Measurements from ENCODE around the gene ABCB8. TPM values are rescaled to one million over a fixed set of nuclear protein-coding genes. Genes with fewer than 3 reads are reported as not detected.

Gene ABCB8
- total and polyA plus RNA-seq, 9 of the 15 experiments (the other 6 are each of a cell fraction or from before 2014, with no cell fraction given): 7.6 to 106 (median 36.3) TPM

DNA sequence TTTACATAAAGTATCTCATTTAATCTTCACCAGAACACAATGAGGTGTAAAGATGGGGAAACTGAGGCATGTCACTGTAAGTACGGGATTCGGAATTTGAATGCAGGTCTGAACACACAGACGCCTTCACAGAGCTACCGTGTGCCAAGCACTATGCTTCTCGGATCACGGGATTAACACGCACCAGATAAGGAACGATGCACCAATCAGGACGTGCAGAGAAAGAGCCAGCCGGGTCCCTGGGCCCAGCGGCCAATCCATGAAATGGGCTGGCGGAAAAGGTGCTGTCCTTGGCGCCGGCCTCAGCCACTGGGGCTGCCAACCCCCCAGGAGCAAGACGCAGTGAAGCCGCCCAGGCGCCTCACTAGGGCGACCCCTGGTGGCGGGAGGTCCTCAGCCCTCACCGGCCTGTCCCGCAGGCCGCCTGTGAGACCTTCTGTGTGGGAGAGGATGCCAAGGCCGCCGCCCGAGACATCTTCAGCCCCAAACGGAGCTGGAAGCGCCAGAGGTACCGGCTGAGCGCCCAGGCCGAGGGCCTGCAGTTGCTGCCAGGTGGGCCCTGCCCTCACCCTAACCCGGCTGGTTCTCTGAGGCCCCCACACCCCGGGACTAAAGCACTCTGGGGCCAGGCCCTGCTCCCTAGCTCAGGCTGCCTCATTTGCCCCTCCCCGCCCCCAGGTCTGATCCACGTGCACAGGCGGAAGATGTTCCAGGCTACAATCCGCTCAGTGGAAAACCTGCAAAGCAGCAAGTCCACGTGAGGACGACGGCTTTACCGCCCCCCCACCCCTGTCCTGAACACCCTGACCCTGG lies 19.5 kb upstream of the ABCB8 start (continued):
- TF ChIP-seq PHF8 (IDR thresholded peaks at IDR 0.05; ENCODE audit: borderline replicate concordance, low read length) (peak; percentile 75), KDM5B (IDR thresholded peaks at IDR 0.05; ENCODE audit: insufficient replicate concordance, low read depth, low read length) (peak; percentile 63), CREB3 (tag; conservative IDR thresholded peaks at IDR 0.05; ENCODE audit: low read depth) (peak; percentile 71), NCOA4 (IDR thresholded peaks at IDR 0.05; ENCODE audit: partially characterized antibody) (no peak), POLR2A (conservative IDR thresholded peaks at IDR 0.05) (peak; percentile 83), CREB1 (IDR thresholded peaks at IDR 0.05) (peak; percentile 67), CREB1 (CRISPR knock-in tag; IDR thresholded peaks at IDR 0.05) (peak; percentile 82), SMARCB1 (IDR thresholded peaks at IDR 0.05; ENCODE audit: insufficient read length, low read depth) (peak; percentile 95), MCM7 (IDR thresholded peaks at IDR 0.05) (no peak), MBD2 (IDR thresholded peaks at IDR 0.05; ENCODE audit: borderline replicate concordance, low read depth) (peak; percentile 70; the same call in 1 of the 2 replicates), CCNT2 (IDR thresholded peaks at IDR 0.05; ENCODE audit: borderline replicate concordance, extremely low read depth, insufficient read length, low read depth, low read length) (peak; percentile 93), ZNF282 (CRISPR knock-in tag; IDR thresholded peaks at IDR 0.05) (no peak), LEF1 (IDR thresholded peaks at IDR 0.05) (peak; percentile 64; the same call in 1 of the 2 replicates), ZNF75A (CRISPR knock-in tag; IDR thresholded peaks at IDR 0.05) (peak; percentile 6; the same call in 1 of the 2 replicates), POU5F1 (IDR thresholded peaks at IDR 0.05; ENCODE audit: borderline replicate concordance, low read depth, low read length, partially characterized antibody) (peak; percentile 38), MEF2D (tag; conservative IDR thresholded peaks at IDR 0.05; ENCODE audit: low read depth) (peak; percentile 76), STAT5B (CRISPR knock-in tag; IDR thresholded peaks at IDR 0.05) (no peak)
- TF ChIP-seq, protein P1, sequence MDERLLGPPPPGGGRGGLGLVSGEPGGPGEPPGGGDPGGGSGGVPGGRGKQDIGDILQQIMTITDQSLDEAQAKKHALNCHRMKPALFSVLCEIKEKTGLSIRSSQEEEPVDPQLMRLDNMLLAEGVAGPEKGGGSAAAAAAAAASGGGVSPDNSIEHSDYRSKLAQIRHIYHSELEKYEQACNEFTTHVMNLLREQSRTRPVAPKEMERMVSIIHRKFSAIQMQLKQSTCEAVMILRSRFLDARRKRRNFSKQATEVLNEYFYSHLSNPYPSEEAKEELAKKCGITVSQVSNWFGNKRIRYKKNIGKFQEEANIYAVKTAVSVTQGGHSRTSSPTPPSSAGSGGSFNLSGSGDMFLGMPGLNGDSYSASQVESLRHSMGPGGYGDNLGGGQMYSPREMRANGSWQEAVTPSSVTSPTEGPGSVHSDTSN (CRISPR knock-in tag; IDR thresholded peaks at IDR 0.05; ENCODE audit: low read depth): no peak
- TF ChIP-seq, protein P1 (tag; conservative IDR thresholded peaks at IDR 0.05; ENCODE audit: low read depth): no peak
- TF ChIP-seq, protein P2, sequence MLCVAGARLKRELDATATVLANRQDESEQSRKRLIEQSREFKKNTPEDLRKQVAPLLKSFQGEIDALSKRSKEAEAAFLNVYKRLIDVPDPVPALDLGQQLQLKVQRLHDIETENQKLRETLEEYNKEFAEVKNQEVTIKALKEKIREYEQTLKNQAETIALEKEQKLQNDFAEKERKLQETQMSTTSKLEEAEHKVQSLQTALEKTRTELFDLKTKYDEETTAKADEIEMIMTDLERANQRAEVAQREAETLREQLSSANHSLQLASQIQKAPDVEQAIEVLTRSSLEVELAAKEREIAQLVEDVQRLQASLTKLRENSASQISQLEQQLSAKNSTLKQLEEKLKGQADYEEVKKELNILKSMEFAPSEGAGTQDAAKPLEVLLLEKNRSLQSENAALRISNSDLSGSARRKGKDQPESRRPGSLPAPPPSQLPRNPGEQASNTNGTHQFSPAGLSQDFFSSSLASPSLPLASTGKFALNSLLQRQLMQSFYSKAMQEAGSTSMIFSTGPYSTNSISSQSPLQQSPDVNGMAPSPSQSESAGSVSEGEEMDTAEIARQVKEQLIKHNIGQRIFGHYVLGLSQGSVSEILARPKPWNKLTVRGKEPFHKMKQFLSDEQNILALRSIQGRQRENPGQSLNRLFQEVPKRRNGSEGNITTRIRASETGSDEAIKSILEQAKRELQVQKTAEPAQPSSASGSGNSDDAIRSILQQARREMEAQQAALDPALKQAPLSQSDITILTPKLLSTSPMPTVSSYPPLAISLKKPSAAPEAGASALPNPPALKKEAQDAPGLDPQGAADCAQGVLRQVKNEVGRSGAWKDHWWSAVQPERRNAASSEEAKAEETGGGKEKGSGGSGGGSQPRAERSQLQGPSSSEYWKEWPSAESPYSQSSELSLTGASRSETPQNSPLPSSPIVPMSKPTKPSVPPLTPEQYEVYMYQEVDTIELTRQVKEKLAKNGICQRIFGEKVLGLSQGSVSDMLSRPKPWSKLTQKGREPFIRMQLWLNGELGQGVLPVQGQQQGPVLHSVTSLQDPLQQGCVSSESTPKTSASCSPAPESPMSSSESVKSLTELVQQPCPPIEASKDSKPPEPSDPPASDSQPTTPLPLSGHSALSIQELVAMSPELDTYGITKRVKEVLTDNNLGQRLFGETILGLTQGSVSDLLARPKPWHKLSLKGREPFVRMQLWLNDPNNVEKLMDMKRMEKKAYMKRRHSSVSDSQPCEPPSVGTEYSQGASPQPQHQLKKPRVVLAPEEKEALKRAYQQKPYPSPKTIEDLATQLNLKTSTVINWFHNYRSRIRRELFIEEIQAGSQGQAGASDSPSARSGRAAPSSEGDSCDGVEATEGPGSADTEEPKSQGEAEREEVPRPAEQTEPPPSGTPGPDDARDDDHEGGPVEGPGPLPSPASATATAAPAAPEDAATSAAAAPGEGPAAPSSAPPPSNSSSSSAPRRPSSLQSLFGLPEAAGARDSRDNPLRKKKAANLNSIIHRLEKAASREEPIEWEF (CRISPR knock-in tag; IDR thresholded peaks at IDR 0.05): no peak

Measured in K562 (cell line).